OCI-LY7 (cell line): ENCODE data around the gene PDXP. TPM values are rescaled to one million over a fixed set of nuclear protein-coding genes. Genes with fewer than 3 reads are reported as not detected.

Experiments used
- BruUV-seq: library from RNA; stranded (reverse); fragments of 400-500 nt; replicated peaks from 2 replicates; lab custom pipeline; 2021; lab: Mats Ljungman, UMichigan
- CTCF ChIA-PET: fragments of 300-600 bp; sonication (Branson Sonifier 250); formaldehyde crosslinking; loops from one replicate; lab custom pipeline; 2022; ENCODE audit warnings: antibody characterized with exemption; ENCODE audit not compliant: unreplicated experiment; lab: Charles Lee
- POLR2A ChIA-PET: fragments of 300-600 bp; sonication (Branson Sonifier 250); formaldehyde crosslinking; loops from one replicate; lab custom pipeline; 2022; ENCODE audit warnings: antibody characterized with exemption; lab: Charles Lee
- DNase-seq: peaks from one replicate; pipeline ENCODE4 v3.0.0-alpha.2; 2015; ENCODE audit warnings: low spot score
- H2AFZ ChIP-seq: fragments of 200-600 bp; sonication (generic), shearing (Covaris generic); 2 replicates; pipeline ENCODE4 v1.6.1; 2014; ENCODE audit warnings: mild to moderate bottlenecking, antibody characterized with exemption, low read length, moderate library complexity
- H3K27ac ChIP-seq: fragments of 200-600 bp; sonication (generic); 2 replicates; pipeline ENCODE4 v1.5.1; 2014; ENCODE audit warnings: mixed run types, low read depth, mild to moderate bottlenecking, moderate library complexity, low read length, inconsistent platforms; ENCODE audit not compliant: poor library complexity, severe bottlenecking
- H3K36me3 ChIP-seq: fragments of 200-600 bp; sonication (generic); 2 replicates; pipeline ENCODE4 v1.6.1; 2014; ENCODE audit warnings: mild to moderate bottlenecking, antibody characterized with exemption, low read length, moderate library complexity, mixed read lengths; ENCODE audit not compliant: insufficient read depth
- H3K4me1 ChIP-seq: fragments of 200-600 bp; sonication (generic); 2 replicates; pipeline ENCODE4 v1.5.1; 2014; ENCODE audit warnings: mild to moderate bottlenecking, low read length; ENCODE audit not compliant: insufficient read depth, poor library complexity, severe bottlenecking
- H3K4me2 ChIP-seq: fragments of 200-600 bp; sonication (generic); 2 replicates; pipeline ENCODE4 v1.6.1; 2014; ENCODE audit warnings: mild to moderate bottlenecking, low read length
- H3K4me3 ChIP-seq: fragments of 200-600 bp; sonication (generic); 2 replicates; pipeline ENCODE4 v1.5.1; 2014; ENCODE audit warnings: mild to moderate bottlenecking, low read depth, low read length; ENCODE audit not compliant: poor library complexity, severe bottlenecking
- H3K79me2 ChIP-seq: fragments of 200-600 bp; sonication (generic); 2 replicates; pipeline ENCODE4 v1.6.1; 2016; ENCODE audit warnings: low read depth, mild to moderate bottlenecking, low read length, moderate library complexity, mixed read lengths; ENCODE audit not compliant: insufficient read depth
- H3K9me2 ChIP-seq: fragments of 200-600 bp; sonication (generic); 2 replicates; pipeline ENCODE4 v1.6.1; 2016; ENCODE audit warnings: mild to moderate bottlenecking, low read length, mixed read lengths; ENCODE audit not compliant: insufficient read depth
- H3K9me3 ChIP-seq: fragments of 200-600 bp; sonication (generic); 2 replicates; pipeline ENCODE4 v1.6.1; 2014; ENCODE audit warnings: mild to moderate bottlenecking, mixed run types, low read length, mixed read lengths
- H4K20me1 ChIP-seq: fragments of 200-600 bp; sonication (generic); 2 replicates; pipeline ENCODE4 v1.6.1; 2014; ENCODE audit warnings: mild to moderate bottlenecking, antibody characterized with exemption, low read length, moderate library complexity, mixed read lengths; ENCODE audit not compliant: insufficient read depth
- CTCF ChIP-seq: fragments of 200-600 bp; sonication (generic); conservative IDR thresholded peaks from 2 replicates; pipeline ENCODE4 v1.5.1; 2014; ENCODE audit warnings: mild to moderate bottlenecking, antibody characterized with exemption, low read length, moderate library complexity, mixed read lengths
- EZH2phosphoT487 ChIP-seq: fragments of 200-600 bp; sonication (generic); IDR thresholded peaks from 2 replicates; pipeline ENCODE4 v1.6.1; 2018; ENCODE audit warnings: low read depth, borderline replicate concordance, mild to moderate bottlenecking, mixed run types, antibody characterized with exemption, low read length, moderate library complexity, mixed read lengths
- intact Hi-C: fragments of 100-400 bp; cut with micrococcal nuclease; formaldehyde crosslinking; loops from one replicate; pipeline ENCODE4 v1.10.0; 2022; ENCODE audit not compliant: unreplicated experiment
- total RNA-seq, 2 experiments: library from RNA; depleted of rRNA in 1 of 2; stranded (reverse); fragments of >200 nt in 1 of 2; shearing (Covaris generic) in 1 of 2; gene quantifications; 2 replicates each; pipeline ENCODE4 v1.2.3, GENCODE V29; 2014 to 2022

Gene PDXP
- total RNA-seq, 2 experiments from 2014 or later: 55.8 to 61.2 TPM

GRCh38 chr22:37639070-37639760 is 19.3 kb upstream of the PDXP start, which contains the start of gene SH3BP1:
TSS of gene SH3BP1 (plus strand) at chr22:37639669. CDS start at chr22:37639788, 119 bp downstream.
- Histone ChIP-seq H3K9me3 (no peaks in the 10 kb centered on the region), H3K4me2 (peak within 1 kb of the TSS; percentile 99), H2AFZ (peak within 1 kb of the TSS; percentile 78), H3K27ac (peak within 1 kb of the TSS; percentile 41), H3K36me3 (peaks cover 17% of the 10 kb centered on the region; the same call in 1 of the 2 replicates), H4K20me1 (no peaks in the 10 kb centered on the region), H3K4me1 (peaks cover 35% of the 10 kb centered on the region), H3K4me3 (peak within 1 kb of the TSS; percentile 94), H3K9me2 (no peaks in the 10 kb centered on the region), H3K79me2 (no peaks in the 10 kb centered on the region)
- BruUV-seq: no TSS peak
- TF ChIP-seq CTCF: no peak; the same call in 1 of the 2 replicates
- no peak for TF ChIP-seq EZH2phosphoT487
- intact Hi-C loops: loop anchor here (2.0 kb wide), 1 partner anchor 16 kb away; no protein-coding TSS in a partner anchor
- DNase-seq: peak; percentile 67
- CTCF ChIA-PET: interaction anchor here (0.6 kb wide), 2 partner anchors 29 to 289 kb away, joined by 5 to 6 read pairs; no protein-coding TSS in a partner anchor
- POLR2A ChIA-PET: no interaction called here

- TF ChIP-seq CTCF (no peak; the same call in 1 of the 2 replicates), EZH2phosphoT487 (no peak)
- H4K20me1 ChIP-seq: no peaks in the 10 kb centered on the region
- peak overlapping the region; percentile 99 for H3K4me2 ChIP-seq
- H3K36me3 ChIP-seq: peaks cover 20% of the 10 kb centered on the region; the same call in 1 of the 2 replicates
- peak; percentile 53 for DNase-seq
- H2AFZ ChIP-seq: peak overlapping the region; percentile 78
- peak overlapping the region; percentile 94 for H3K4me3 ChIP-seq
- ChIA-PET CTCF (interaction anchor here (0.6 kb wide), 3 partner anchors 30 to 290 kb away, joined by 4 to 6 read pairs (median 5); no protein-coding TSS in a partner anchor), POLR2A (interaction anchor here (1.2 kb wide), 1 partner anchor 13 kb away, joined by 4 read pairs; no protein-coding TSS in a partner anchor)
- no peaks in the 10 kb centered on the region for H3K9me3 ChIP-seq
- no peaks in the 10 kb centered on the region for H3K79me2 ChIP-seq
- no peaks in the 10 kb centered on the region for H3K9me2 ChIP-seq
- BruUV-seq: no TSS peak
- peaks cover 31% of the 10 kb centered on the region for H3K4me1 ChIP-seq
- H3K27ac ChIP-seq: peak overlapping the region; percentile 41
- intact Hi-C loops: loop anchor here (2.0 to 5.0 kb wide), 2 partner anchors 17 to 33 kb away; partner anchors contain the start of gene GGA1
Measured at GRCh38 chr22:37639771-37640590, 18.5 kb upstream of the PDXP start.
